Breast epithelium (tissue), 3 donors: ENCODE results near the gene CLDN20.

Experiments used
- POLR2A ChIP-seq: fragments of 450-650 bp; IDR thresholded peaks from one replicate; pipeline ENCODE4 v1.6.1; 2016; ENCODE audit warnings: antibody characterized with exemption, mild to moderate bottlenecking, moderate library complexity
- POLR2AphosphoS5 ChIP-seq, 3 donors: sonication (generic); formaldehyde crosslinking; IDR thresholded peaks; one replicate each; pipeline ENCODE4 v1.6.1; 2017; ENCODE audit warnings: antibody characterized with exemption in 3 of 3
- TF ChIP-seq, protein P1 (sequence below), 3 donors: fragments of 450-650 bp; IDR thresholded peaks; one replicate each; pipeline ENCODE4 v1.5.1; 2016 to 2017; ENCODE audit warnings: antibody characterized with exemption in 3 of 3, mild to moderate bottlenecking in 3 of 3, moderate library complexity in 3 of 3

DNA sequence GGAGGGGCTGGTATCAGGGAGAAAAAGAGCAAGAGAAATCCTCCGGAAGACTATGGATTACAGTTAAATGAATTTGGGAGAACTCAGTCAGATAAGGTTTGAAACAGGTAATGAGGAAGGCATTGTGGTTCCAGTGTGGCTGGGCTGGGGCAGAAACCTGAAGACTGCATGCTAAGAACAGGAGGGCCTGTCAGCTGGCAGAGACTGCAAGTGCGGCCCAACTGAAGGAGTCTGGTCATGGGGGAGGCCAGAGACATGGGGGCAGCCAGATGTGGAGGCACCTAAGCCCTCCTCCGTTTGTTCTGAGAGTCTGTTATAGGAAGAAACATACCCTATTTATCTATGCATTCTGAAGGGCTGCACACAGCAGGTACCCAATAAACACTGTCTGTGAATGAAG is 33.9 kb downstream of the CLDN20 start:
- TF ChIP-seq, protein P1, sequence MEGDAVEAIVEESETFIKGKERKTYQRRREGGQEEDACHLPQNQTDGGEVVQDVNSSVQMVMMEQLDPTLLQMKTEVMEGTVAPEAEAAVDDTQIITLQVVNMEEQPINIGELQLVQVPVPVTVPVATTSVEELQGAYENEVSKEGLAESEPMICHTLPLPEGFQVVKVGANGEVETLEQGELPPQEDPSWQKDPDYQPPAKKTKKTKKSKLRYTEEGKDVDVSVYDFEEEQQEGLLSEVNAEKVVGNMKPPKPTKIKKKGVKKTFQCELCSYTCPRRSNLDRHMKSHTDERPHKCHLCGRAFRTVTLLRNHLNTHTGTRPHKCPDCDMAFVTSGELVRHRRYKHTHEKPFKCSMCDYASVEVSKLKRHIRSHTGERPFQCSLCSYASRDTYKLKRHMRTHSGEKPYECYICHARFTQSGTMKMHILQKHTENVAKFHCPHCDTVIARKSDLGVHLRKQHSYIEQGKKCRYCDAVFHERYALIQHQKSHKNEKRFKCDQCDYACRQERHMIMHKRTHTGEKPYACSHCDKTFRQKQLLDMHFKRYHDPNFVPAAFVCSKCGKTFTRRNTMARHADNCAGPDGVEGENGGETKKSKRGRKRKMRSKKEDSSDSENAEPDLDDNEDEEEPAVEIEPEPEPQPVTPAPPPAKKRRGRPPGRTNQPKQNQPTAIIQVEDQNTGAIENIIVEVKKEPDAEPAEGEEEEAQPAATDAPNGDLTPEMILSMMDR (IDR thresholded peaks at IDR 0.05), result no peak
- TF ChIP-seq POLR2A (no peak), POLR2AphosphoS5 (IDR thresholded peaks at IDR 0.05) (no peak)
